ENCODE data around the gene HCRTR2.

The HCRTR2 gene

GRCh38 chr6:55327169-55327568 lies 152.9 kb downstream of the HCRTR2 start, which contains the start of gene GFRAL:
TSS of gene GFRAL (plus strand) at chr6:55327469. CDS start at chr6:55327555, 86 bp downstream.
- DNase-seq: no peak
- peaks cover 0 to 5% of the 10 kb centered on the region in 2 donors for H3K9me3 Mint-ChIP-seq
- no peaks in the 10 kb centered on the region for H3K4me1 Mint-ChIP-seq
- no peaks in the 10 kb centered on the region for H3K27me3 Mint-ChIP-seq
- H3K36me3 Mint-ChIP-seq: no peaks in the 10 kb centered on the region
- no peak within 1 kb of the TSS for H3K4me3 Mint-ChIP-seq
- no peak for ATAC-seq (replicated peaks)
- no peak within 1 kb of the TSS for H3K27ac Mint-ChIP-seq

All from stimulated activated naive B cell treated with anti-CD40 and anti-IgM and Interleukin-4, amounts not matched to agents 10 μg/mL and 1 μg/mL and 100 μg/mL, for 72 hours (primary cell).